HG02870 (cell line): Measurements from ENCODE around the gene RMDN2.
A peak's percentile ranks its signal among the peaks of the same experiment; 100 is the strongest.
"Not testable (repeated sequence)": the region's sequence is repeated elsewhere in the genome, so short reads cannot be mapped to it uniquely, and the experiment has no call there.

ENCODE experiments used
- ATAC-seq: cut with Tn5 transposase; IDR thresholded peaks from one replicate; pipeline ENCODE4 v1.9.1; 2021; ENCODE audit warnings: mild to moderate bottlenecking, moderate library complexity; ENCODE audit not compliant: unreplicated experiment

The RMDN2 gene

GRCh38 chr2:37930392-37930791 lies 5.3 kb downstream of the RMDN2 start:
- not testable (repeated sequence) for ATAC-seq

- ATAC-seq: not testable (repeated sequence)
Measured at GRCh38 chr2:37932873-37933272, 7.8 kb downstream of the RMDN2 start.

- peak; percentile 84 for ATAC-seq
Measured at GRCh38 chr2:37934591-37935513, 9.8 kb downstream of the RMDN2 start.

GRCh38 chr2:37937568-37937967 lies 12.5 kb downstream of the RMDN2 start:
- ATAC-seq: not testable (repeated sequence)

GRCh38 chr2:37941267-37941666 lies 16.2 kb downstream of the RMDN2 start:
- not testable (repeated sequence) for ATAC-seq

GRCh38 chr2:37944268-37944667 lies 19.2 kb downstream of the RMDN2 start:
- no peak for ATAC-seq

GRCh38 chr2:37947306-37947705 lies 22.2 kb downstream of the RMDN2 start:
- ATAC-seq: no peak

- ATAC-seq: not testable (repeated sequence)
Measured at GRCh38 chr2:37962018-37962739, 37.1 kb downstream of the RMDN2 start.

GRCh38 chr2:37962740-37963121 lies 37.6 kb downstream of the RMDN2 start:
- not testable (repeated sequence) for ATAC-seq

GRCh38 chr2:37963901-37964300 lies 38.8 kb downstream of the RMDN2 start:
- not testable (repeated sequence) for ATAC-seq

GRCh38 chr2:37966326-37966725 lies 41.2 kb downstream of the RMDN2 start:
- ATAC-seq: no peak

GRCh38 chr2:37969731-37970130 lies 44.6 kb downstream of the RMDN2 start:
- no peak for ATAC-seq

- ATAC-seq: no peak
Measured at GRCh38 chr2:37971971-37972370, 46.9 kb downstream of the RMDN2 start.

- no peak for ATAC-seq
Measured at GRCh38 chr2:37973615-37974353, 48.7 kb downstream of the RMDN2 start.

- no peak for ATAC-seq
Measured at GRCh38 chr2:37975808-37976207, 50.7 kb downstream of the RMDN2 start.

- no peak for ATAC-seq
Measured at GRCh38 chr2:37976411-37976810, 51.3 kb downstream of the RMDN2 start.

GRCh38 chr2:37982147-37982582 lies 57.1 kb downstream of the RMDN2 start:
- ATAC-seq: no peak

- no peak for ATAC-seq
Measured at GRCh38 chr2:37982847-37983246, 57.8 kb downstream of the RMDN2 start.

- no peak for ATAC-seq
Measured at GRCh38 chr2:37983719-37984118, 58.6 kb downstream of the RMDN2 start.

- no peak for ATAC-seq
Measured at GRCh38 chr2:37984176-37984575, 59.1 kb downstream of the RMDN2 start.

GRCh38 chr2:37984589-37984988 lies 59.5 kb downstream of the RMDN2 start:
- ATAC-seq: no peak
